Smooth muscle cell of bladder (primary cell): ENCODE measurements around the gene FGD4. TPM values are rescaled to one million over a fixed set of nuclear protein-coding genes. Genes with fewer than 3 reads are reported as not detected.

Experiments used
- total RNA-seq: library from RNA; depleted of rRNA; stranded (reverse); fragments of >200 nt; gene quantifications from 2 replicates; pipeline ENCODE4 v1.2.3, GENCODE V29; 2014

FGD4 gene
- total RNA-seq = 6.0 and 8.8 TPM in 2 replicates

GRCh38 chr12:32399370-32400113 is at the start of gene FGD4:
TSS of gene FGD4 (plus strand) at chr12:32399558.

DNA sequence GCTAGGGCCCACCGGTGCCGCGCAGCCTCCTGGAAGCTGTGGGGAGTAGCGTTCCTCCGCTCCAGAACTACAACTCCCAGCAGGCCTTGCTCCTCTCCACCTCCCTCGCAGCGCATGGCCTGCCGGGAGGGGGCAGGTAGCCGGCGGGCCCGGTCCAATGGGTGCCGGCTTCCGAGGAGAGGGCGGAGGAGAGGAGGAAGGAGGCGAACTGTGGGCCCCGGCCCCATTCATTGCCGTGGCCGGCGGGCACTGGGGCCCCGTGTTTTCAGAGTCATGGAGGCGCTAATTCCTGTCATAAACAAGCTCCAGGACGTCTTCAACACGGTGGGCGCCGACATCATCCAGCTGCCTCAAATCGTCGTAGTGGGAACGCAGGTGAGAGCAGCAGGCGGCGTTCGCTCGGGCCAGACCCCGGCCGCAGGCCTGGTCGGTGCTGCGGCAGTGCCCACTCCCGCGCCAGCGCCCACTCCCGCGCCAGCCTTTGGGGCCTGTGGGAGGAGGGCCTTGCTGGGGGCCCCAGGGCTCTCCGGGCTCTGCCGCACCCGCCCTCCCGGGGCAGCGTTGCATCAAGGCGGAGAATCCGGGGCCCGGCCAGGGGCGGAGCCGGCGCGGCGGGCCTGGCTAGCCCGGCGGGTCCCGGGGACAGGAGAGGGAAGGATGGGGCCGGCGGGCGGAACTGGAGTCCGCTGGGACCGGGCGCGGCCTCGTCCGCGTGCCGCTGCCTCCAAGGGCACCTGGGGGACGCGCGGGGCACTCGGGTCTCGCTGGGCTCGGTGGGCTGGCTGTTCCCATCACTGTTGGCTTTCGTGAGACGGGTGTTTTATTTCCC is 279.9 kb downstream of the FGD4 start, which contains the start of gene DNM1L:
Gene DNM1L, plus strand, starts transcription at position 211 of the 829 bp plus-strand sequence. Its CDS starts 63 bp downstream, at position 274.

